Keratinocyte (primary cell): ENCODE measurements around the gene OLFML3.

Experiments
- CTCF ChIP-seq, 3 experiments: IDR thresholded peaks in 1 of 3; conservative IDR thresholded peaks in 1 of 3; optimal IDR thresholded peaks in 1 of 3; 2 replicates in 2 of 3; 3 replicates in 1 of 3; pipeline versions ENCODE3 to v1.5.1; 2011; ENCODE audit warnings: low read length in 3 of 3, mild to moderate bottlenecking in 3 of 3, moderate library complexity in 2 of 3, control low read depth in 1 of 3, inconsistent platforms in 1 of 3; ENCODE audit not compliant: insufficient read depth in 2 of 3; ENCODE audit errors: extremely low read depth in 1 of 3
- EZH2 ChIP-seq: IDR thresholded peaks from one replicate; pipeline ENCODE4 v1.6.1; 2012; ENCODE audit warnings: inconsistent platforms, mild to moderate bottlenecking, low read length, moderate library complexity

DNA sequence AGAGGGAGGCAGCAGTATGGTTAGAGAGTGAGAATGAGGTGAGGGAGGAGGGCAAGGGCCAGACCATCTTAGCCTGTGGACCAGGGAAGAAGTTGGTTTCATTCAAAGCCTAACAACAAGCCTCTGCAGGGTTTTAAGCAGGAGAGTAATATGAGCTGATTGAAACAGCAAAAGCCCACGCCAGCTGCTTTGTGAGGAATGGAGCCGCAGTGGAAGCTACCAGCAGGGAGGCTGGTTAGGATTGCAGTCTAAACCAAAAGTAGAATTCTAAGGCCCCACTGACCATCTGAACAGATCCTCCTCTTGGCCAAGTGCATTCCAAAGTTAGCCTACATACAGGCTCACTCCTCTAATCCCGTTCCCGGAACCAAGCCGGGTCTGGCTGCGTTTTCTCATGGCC lies 44.8 kb downstream of the OLFML3 start:
- TF ChIP-seq CTCF (optimal IDR thresholded peaks at IDR 0.05 in 1 of 3, IDR thresholded peaks at IDR 0.05 in 1 of 3, conservative IDR thresholded peaks at IDR 0.05 in 1 of 3; ENCODE audit: extremely low read depth in 1 of 3, insufficient read depth in 2 of 3, low read length in 3 of 3) (no peak), EZH2 (no peak)
